Kidney (tissue), 14 donors: ENCODE measurements around the gene ROR2. TPM values are rescaled to one million over a fixed set of nuclear protein-coding genes. Genes with fewer than 3 reads are reported as not detected.

Experiments used
- DNase-seq, 5 donors: peaks; one replicate each; pipeline ENCODE4 v3.0.0-alpha.2; 2013 to 2020
- FAIRE-seq: peaks from 2 replicates; lab custom pipeline; 2012; peaks lifted over from hg19 to GRCh38; lab: Jason Lieb, UNC
- H3K27ac ChIP-seq, 2 donors: one replicate each; pipeline ENCODE4 v1.7.0; 2013; ENCODE audit warnings: low read depth in 2 of 2, low read length in 2 of 2, inconsistent platforms in 1 of 2
- H3K27me3 ChIP-seq: one replicate; pipeline ENCODE4 v1.7.1; 2013; ENCODE audit warnings: low read length, inconsistent platforms; ENCODE audit not compliant: control insufficient read depth, insufficient read depth
- H3K36me3 ChIP-seq, 3 donors: one replicate each; pipeline versions ENCODE4 v1.7.0 to v1.7.1; 2013; ENCODE audit warnings: low read length in 3 of 3, control low read depth in 1 of 3, inconsistent platforms in 1 of 3; ENCODE audit not compliant: insufficient read depth in 3 of 3, control insufficient read depth in 2 of 3
- H3K4me1 ChIP-seq, 3 donors: one replicate each; pipeline versions ENCODE4 v1.7.0 to v1.7.1; 2013; ENCODE audit warnings: low read length in 3 of 3, inconsistent platforms in 1 of 3, low read depth in 1 of 3; ENCODE audit not compliant: control insufficient read depth in 2 of 3, insufficient read depth in 2 of 3
- H3K4me3 ChIP-seq, 3 donors: one replicate each; pipeline versions ENCODE4 v1.7.0 to v1.8.1; 2013; ENCODE audit warnings: low read length in 3 of 3, control low read depth in 1 of 3, inconsistent platforms in 1 of 3
- H3K9ac ChIP-seq, 3 donors: one replicate each; pipeline versions ENCODE4 v1.7.0 to v1.7.1; 2013; ENCODE audit warnings: low read length in 3 of 3, control low read depth in 1 of 3, inconsistent platforms in 1 of 3
- H3K9me3 ChIP-seq, 3 donors: one replicate each; pipeline versions ENCODE4 v1.7.0 to v1.7.1; 2013; ENCODE audit warnings: low read length in 3 of 3, control low read depth in 1 of 3, inconsistent platforms in 1 of 3; ENCODE audit not compliant: control insufficient read depth in 2 of 3, insufficient read depth in 1 of 3
- intact Hi-C: fragments of 100-400 bp; cut with DNase I; formaldehyde crosslinking; loops from one replicate; pipeline ENCODE4 v1.11.1; 2022
- polyA plus RNA-seq: library from polyadenylated mRNA; stranded (reverse); fragments of 350-450 nt; fragmentation: Illumina TruSeq; extraction: RNeasy Lipid Tissue Mini Kit (QIAGEN cat#74804); gene quantifications from one replicate; pipeline ENCODE4 v1.2.3, GENCODE V29; 2014; ENCODE audit warnings: low read depth, low replicate concordance; ENCODE audit not compliant: insufficient read depth
- total RNA-seq: library from RNA; stranded (reverse); fragmentation: NEBNext Ultra II Directional; extraction: Animal tissue kit (Norgen Biotek cat#: 25700); gene quantifications from one replicate; pipeline ENCODE4 v1.2.1, GENCODE V29; 2021
- TF ChIP-seq, protein P1 (sequence below): IDR thresholded peaks from 3 replicates; pipeline ENCODE4 v1.5.1; 2012; ENCODE audit warnings: mild to moderate bottlenecking, moderate library complexity, borderline replicate concordance; ENCODE audit not compliant: insufficient read depth; ENCODE audit errors: extremely low read depth
- donor health status: control.
- donor health status: control.
- donor health status: control.
- donor health status: control.
- donor health status: control.
- donor health status: DM: yes; HTN: yes; CAD: no.
- donor health status: Normal renal cell carcinoma (clear cell type).

Gene ROR2
- total and polyA plus RNA-seq, 2 donors from 2014 or later, result 1.5 to 5.7 TPM

DNA sequence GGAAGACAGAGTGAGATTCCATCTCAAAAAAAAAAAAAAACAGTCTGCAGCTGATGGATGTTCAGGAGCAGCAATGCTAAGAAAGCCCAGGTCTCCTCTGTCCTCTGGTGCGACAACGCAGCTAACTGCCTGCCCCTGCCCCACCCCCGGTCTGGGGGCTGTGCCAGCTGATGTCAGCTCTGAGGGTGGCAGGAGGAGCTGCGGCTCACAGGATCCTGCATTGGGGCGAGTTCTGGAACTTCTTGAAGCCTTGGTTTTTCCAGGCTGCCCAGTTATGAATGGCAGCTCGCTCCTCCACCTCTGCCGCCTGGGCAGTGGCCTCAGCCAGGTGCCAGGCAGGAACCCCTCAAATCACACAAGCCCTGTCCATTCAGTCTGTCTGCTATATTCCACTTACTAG is 113.5 kb downstream of the ROR2 start:
- DNase-seq, result peak in 3 of 5 donors; percentile 62 to 68 (median 62)
- TF ChIP-seq, protein P1, sequence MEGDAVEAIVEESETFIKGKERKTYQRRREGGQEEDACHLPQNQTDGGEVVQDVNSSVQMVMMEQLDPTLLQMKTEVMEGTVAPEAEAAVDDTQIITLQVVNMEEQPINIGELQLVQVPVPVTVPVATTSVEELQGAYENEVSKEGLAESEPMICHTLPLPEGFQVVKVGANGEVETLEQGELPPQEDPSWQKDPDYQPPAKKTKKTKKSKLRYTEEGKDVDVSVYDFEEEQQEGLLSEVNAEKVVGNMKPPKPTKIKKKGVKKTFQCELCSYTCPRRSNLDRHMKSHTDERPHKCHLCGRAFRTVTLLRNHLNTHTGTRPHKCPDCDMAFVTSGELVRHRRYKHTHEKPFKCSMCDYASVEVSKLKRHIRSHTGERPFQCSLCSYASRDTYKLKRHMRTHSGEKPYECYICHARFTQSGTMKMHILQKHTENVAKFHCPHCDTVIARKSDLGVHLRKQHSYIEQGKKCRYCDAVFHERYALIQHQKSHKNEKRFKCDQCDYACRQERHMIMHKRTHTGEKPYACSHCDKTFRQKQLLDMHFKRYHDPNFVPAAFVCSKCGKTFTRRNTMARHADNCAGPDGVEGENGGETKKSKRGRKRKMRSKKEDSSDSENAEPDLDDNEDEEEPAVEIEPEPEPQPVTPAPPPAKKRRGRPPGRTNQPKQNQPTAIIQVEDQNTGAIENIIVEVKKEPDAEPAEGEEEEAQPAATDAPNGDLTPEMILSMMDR, result no peak
- no peaks in the 10 kb centered on the region for H3K9me3 ChIP-seq
- no peak overlapping the region for H3K4me3 ChIP-seq
- no peaks in the 10 kb centered on the region for H3K4me1 ChIP-seq
- H3K36me3 ChIP-seq, result no peaks in the 10 kb centered on the region
- no peak overlapping the region for H3K9ac ChIP-seq
- no peak for FAIRE-seq
- no peak overlapping the region for H3K27ac ChIP-seq
- no peaks in the 10 kb centered on the region for H3K27me3 ChIP-seq
- intact Hi-C loops, result no loop called here

DNA sequence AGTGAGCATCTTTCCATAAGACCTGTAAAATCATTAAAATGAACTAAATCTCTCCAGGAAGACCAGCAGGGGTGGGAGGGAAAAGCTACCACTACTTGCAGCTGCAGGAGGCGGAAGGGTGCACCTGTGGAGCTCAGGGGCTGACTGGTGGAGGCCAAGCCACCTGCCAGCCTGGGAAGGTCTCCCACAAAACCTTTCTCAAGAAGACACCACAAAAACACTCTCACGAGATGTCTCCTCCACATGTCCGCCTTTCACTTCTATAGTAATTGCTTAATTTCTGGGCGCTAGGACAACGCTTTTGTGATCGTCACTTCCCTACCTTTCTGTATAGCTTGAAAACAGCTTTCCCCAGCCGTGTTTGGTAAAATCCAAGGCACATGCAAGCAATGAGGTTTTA is 114.4 kb downstream of the ROR2 start:
- no peak overlapping the region for H3K27ac ChIP-seq
- no peak overlapping the region for H3K9ac ChIP-seq
- H3K4me3 ChIP-seq, result no peak overlapping the region
- intact Hi-C loops, result no loop called here
- TF ChIP-seq, protein P1, result no peak
- no peaks in the 10 kb centered on the region for H3K36me3 ChIP-seq
- no peaks in the 10 kb centered on the region for H3K27me3 ChIP-seq
- FAIRE-seq (no peak), DNase-seq (peak in 1 of 5 donors; percentile 28)
- no peaks in the 10 kb centered on the region for H3K9me3 ChIP-seq
- H3K4me1 ChIP-seq, result no peaks in the 10 kb centered on the region

DNA sequence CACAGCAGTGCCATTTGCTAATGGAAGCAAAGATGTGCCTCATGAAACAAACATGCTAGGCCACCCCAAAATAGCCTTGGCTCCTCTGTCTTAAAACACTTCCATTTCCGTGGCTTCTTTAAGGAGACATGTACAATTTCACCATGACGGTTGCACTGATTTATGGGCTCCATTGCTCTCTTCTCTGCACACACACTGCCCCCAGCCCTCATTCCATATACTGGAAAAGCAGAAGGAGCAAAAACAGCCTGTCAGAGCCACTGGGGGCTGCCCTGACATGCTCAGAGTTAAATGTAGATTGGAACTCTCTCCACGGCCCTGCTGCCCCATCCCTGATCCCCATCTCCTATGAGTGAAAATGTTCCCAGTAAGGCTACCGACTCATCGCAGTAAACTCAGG is 114.8 kb downstream of the ROR2 start:
- no peak overlapping the region for H3K4me3 ChIP-seq
- no peaks in the 10 kb centered on the region for H3K36me3 ChIP-seq
- H3K9ac ChIP-seq, result no peak overlapping the region
- no peaks in the 10 kb centered on the region for H3K9me3 ChIP-seq
- no peaks in the 10 kb centered on the region for H3K4me1 ChIP-seq
- DNase-seq (peak in 1 of 5 donors; percentile 58), FAIRE-seq (no peak)
- no peaks in the 10 kb centered on the region for H3K27me3 ChIP-seq
- TF ChIP-seq, protein P1, result no peak
- intact Hi-C loops, result no loop called here
- H3K27ac ChIP-seq, result no peak overlapping the region

- DNase-seq (peak in 4 of 5 donors; percentile 81 to 93 (median 88)), FAIRE-seq (no peak)
- Histone ChIP-seq H3K36me3 (no peaks in the 10 kb centered on the region), H3K27ac (no peak overlapping the region), H3K9me3 (no peaks in the 10 kb centered on the region), H3K4me3 (no peak overlapping the region), H3K9ac (no peak overlapping the region), H3K4me1 (no peaks in the 10 kb centered on the region), H3K27me3 (no peaks in the 10 kb centered on the region)
- TF ChIP-seq, protein P1, result no peak
- intact Hi-C loops, result no loop called here
Measured at GRCh38 chr9:91834740-91835139, 115.3 kb downstream of the ROR2 start.
